T-helper 17 cell (primary cell): ENCODE results near the gene OR5A2. TPM values are rescaled to one million over a fixed set of nuclear protein-coding genes. Genes with fewer than 3 reads are reported as not detected.
"Not testable (repeated sequence)": the region's sequence is repeated elsewhere in the genome, so short reads cannot be mapped to it uniquely, and the experiment has no call there.

Source experiments
- ATAC-seq: fragments of 150-1000 bp; cut with Tn5 transposase; 2 replicates; pipeline ENCODE4 v1.10.0; 2021; ENCODE audit warnings: mild to moderate bottlenecking, moderate library complexity
- DNase-seq, 3 donors: peaks; one replicate each; pipeline versions ENCODE4 v3.0.0 to v3.0.0-alpha.2; 2020 to 2021
- H3K9me3 ChIP-seq: one replicate; pipeline ENCODE4 v1.7.0; 2013; ENCODE audit warnings: low read length, mild to moderate bottlenecking; ENCODE audit not compliant: control insufficient read depth, poor library complexity, severe bottlenecking
- H3K27ac Mint-ChIP-seq: one replicate; pipeline ENCODE4 v1.8.0; 2022; ENCODE audit warnings: mild to moderate bottlenecking, moderate library complexity, mixed read lengths
- H3K27me3 Mint-ChIP-seq: one replicate; pipeline ENCODE4 v1.8.0; 2022; ENCODE audit warnings: mixed read lengths
- H3K36me3 Mint-ChIP-seq: one replicate; pipeline ENCODE4 v1.8.0; 2022; ENCODE audit warnings: low read depth, mixed read lengths
- H3K4me1 Mint-ChIP-seq: one replicate; pipeline ENCODE4 v1.8.0; 2022; ENCODE audit warnings: mild to moderate bottlenecking, mixed read lengths
- H3K4me3 Mint-ChIP-seq: one replicate; pipeline ENCODE4 v1.8.0; 2022; ENCODE audit warnings: mild to moderate bottlenecking, moderate library complexity, mixed read lengths
- total RNA-seq, 4 donors: library from RNA in 2 of 4; stranded (reverse) in 2 of 4; gene quantifications; one replicate each; pipeline ENCODE4 v1.2.3 and lab custom pipeline; 2022 to 2026

Gene OR5A2, protein sequence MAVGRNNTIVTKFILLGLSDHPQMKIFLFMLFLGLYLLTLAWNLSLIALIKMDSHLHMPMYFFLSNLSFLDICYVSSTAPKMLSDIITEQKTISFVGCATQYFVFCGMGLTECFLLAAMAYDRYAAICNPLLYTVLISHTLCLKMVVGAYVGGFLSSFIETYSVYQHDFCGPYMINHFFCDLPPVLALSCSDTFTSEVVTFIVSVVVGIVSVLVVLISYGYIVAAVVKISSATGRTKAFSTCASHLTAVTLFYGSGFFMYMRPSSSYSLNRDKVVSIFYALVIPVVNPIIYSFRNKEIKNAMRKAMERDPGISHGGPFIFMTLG
- total RNA-seq (not detected), total RNA-seq (lab: John Stamatoyannopoulos, UW) (0 reads per million in 2 donors)

DNA sequence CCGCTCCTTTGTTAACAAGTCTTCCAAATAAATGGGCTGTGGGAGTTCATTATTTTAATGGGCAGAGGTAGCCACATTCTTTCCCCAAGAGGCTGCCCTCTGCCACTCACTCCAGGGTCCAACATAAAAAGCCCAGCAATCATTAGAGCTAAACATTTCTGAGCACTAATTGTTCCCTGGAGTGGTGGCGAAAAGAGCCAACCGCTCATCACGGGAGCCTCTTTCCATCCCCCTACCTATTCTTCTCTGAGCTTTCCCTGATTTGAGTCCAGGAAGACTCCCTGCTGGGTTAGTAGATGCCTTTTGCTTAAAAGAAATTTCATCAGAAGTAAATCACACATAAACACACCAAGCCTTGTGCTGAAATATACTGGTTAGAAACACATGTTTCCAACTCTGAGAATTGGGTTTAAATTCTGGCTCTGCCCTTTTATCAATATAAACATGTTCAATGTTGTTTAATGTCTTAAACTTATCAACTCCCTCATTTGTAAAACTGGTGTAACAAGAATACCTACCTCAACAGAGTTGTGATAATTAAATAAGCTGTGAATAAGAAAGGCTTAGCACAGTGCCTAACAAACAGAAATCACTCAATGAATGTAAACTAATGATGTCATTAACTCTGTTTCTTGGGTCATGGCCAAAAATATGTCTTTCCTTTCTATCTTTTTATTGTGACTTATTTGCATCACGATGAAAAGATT, at the start of gene OR5A2:
OR5A2 (minus strand) TSS at position 53 of the 707 bp plus-strand sequence. CDS start 3,460 bp downstream, outside the sequence.
- no peak for DNase-seq
- no peak for ATAC-seq
- peaks cover 2% of the 10 kb centered on the region for H3K36me3 Mint-ChIP-seq
- H3K4me1 Mint-ChIP-seq, result peaks cover 6% of the 10 kb centered on the region
- H3K9me3 ChIP-seq, result no peaks in the 10 kb centered on the region
- peaks cover 31% of the 10 kb centered on the region for H3K27me3 Mint-ChIP-seq
- no peak within 1 kb of the TSS for H3K27ac Mint-ChIP-seq
- H3K4me3 Mint-ChIP-seq, result no peak within 1 kb of the TSS

DNA sequence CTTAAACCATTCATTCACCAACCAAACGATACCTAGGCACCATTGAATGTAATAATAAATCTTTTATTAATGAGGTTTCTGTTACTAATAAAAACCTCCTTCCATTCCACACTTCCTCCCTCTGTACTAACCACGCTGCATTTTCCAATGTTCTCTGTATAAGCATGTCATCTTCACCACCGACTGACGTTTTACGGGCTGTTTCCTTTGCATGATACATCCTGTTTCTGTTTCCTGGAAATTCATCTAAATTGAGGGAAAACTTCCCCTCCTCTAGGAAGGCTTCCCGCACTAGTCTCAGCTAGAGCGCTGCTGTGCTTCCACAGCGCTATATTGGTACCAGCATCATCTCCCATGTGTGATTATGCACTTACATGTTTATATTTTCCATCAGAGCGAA, 49.0 kb upstream of the OR5A2 start:
- no peaks in the 10 kb centered on the region for H3K9me3 ChIP-seq
- ATAC-seq, result no peak
- Mint-ChIP-seq H3K27ac (no peak overlapping the region), H3K4me1 (no peaks in the 10 kb centered on the region), H3K27me3 (peaks cover 49% of the 10 kb centered on the region), H3K4me3 (no peak overlapping the region), H3K36me3 (peaks cover 8% of the 10 kb centered on the region)
- no peak for DNase-seq

DNA sequence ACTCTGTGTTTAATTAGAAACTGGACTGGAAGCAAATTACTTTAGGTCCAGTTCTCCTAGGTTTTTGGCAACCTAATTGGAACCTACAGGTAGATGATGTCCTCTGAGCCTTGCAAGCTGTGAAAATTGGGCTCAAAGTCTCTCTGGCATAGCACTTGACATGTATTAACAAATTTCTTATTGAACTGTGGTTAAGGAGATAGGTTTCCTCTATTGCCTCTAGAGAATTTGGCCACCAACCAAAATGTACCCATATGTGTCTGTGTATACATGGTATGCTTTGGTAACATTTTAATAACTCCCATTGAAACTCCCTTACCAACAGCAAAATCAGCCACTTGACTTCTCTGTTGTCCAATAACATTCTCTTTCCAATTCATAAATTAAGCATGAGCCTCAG, 46.8 kb upstream of the OR5A2 start, which contains the start of gene OR4D10:
OR4D10 (plus strand) TSS at position 301 of the 400 bp plus-strand sequence. CDS start 4,115 bp downstream, outside the sequence.
- Mint-ChIP-seq H3K4me3 (no peak within 1 kb of the TSS), H3K36me3 (peaks cover 4% of the 10 kb centered on the region), H3K4me1 (no peaks in the 10 kb centered on the region), H3K27ac (no peak within 1 kb of the TSS), H3K27me3 (peaks cover 55% of the 10 kb centered on the region)
- H3K9me3 ChIP-seq, result no peaks in the 10 kb centered on the region
- no peak for ATAC-seq
- DNase-seq, result no peak

DNA sequence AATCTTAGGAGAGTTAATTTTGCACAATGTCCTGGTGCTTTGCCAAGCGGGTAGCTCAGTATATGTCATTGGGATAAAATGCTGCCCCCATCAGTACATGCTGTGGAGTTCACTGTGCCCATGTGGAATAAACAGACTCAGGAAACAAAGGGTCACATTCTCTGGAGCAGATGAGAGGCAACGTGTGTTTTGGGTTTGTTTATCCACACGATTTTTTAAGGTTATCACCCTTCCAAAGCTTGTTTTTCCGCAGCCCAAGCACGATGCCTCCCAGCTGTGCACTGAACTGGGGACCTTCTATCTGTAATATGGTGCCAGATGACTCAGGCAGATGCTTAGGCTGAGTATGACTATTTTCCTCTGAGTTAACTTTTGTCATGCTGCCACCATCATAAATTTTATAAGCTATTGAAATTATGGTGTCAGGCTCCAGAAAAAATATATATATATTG, 37.0 kb upstream of the OR5A2 start:
- Mint-ChIP-seq H3K4me1 (no peaks in the 10 kb centered on the region), H3K27me3 (peaks cover 70% of the 10 kb centered on the region), H3K36me3 (peaks cover 3% of the 10 kb centered on the region), H3K4me3 (no peak overlapping the region), H3K27ac (no peak overlapping the region)
- no peaks in the 10 kb centered on the region for H3K9me3 ChIP-seq
- DNase-seq (no peak), ATAC-seq (no peak)

DNA sequence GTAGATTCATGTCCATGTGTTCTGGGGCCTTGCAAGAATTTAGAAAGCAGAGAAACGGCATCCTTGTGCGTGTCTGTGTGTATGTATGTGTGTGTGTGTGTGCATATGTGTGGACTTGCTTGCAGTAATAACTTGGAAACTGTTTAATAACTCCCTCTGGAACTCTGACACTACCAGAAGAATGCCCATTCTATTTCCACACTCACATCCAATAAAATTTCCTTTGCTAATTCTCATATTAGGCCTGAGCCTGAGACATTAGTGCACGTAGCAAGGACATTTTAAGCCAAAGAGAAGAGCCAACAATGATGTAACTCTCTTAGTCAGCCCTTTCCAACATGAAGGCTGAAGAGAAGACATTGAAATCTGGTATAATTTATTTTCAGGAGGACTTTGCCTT, 33.7 kb upstream of the OR5A2 start:
- peaks cover 72% of the 10 kb centered on the region for H3K27me3 Mint-ChIP-seq
- ATAC-seq (no peak), DNase-seq (no peak)
- H3K27ac Mint-ChIP-seq, result no peak overlapping the region
- H3K36me3 Mint-ChIP-seq, result peaks cover 3% of the 10 kb centered on the region
- no peak overlapping the region for H3K4me3 Mint-ChIP-seq
- no peaks in the 10 kb centered on the region for H3K4me1 Mint-ChIP-seq
- no peaks in the 10 kb centered on the region for H3K9me3 ChIP-seq

DNA sequence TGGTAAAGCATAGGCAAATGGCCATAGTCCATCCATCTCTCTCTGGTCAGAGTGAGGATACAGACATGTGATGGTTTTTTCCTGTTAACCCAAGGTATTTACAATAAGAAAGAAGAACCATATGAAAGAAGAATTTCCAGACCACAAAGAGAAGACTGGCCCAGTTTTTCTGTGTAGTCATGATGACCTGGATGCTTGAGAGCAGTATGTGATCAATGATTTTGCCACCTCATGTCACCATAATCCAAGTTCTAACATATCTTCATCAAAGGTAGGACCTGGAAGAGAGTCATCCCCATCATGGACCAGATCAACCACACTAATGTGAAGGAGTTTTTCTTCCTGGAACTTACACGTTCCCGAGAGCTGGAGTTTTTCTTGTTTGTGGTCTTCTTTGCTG, 30.4 kb upstream of the OR5A2 start, which contains the start of gene OR4D6:
OR4D6 (plus strand) TSS at position 301 of the 400 bp plus-strand sequence; CDS start at position 301, 0 bp downstream.
- ATAC-seq (no peak), DNase-seq (no peak)
- no peaks in the 10 kb centered on the region for H3K4me1 Mint-ChIP-seq
- no peak within 1 kb of the TSS for H3K4me3 Mint-ChIP-seq
- H3K27me3 Mint-ChIP-seq, result peaks cover 55% of the 10 kb centered on the region
- no peak within 1 kb of the TSS for H3K27ac Mint-ChIP-seq
- H3K9me3 ChIP-seq, result no peaks in the 10 kb centered on the region
- peaks cover 2% of the 10 kb centered on the region for H3K36me3 Mint-ChIP-seq

DNA sequence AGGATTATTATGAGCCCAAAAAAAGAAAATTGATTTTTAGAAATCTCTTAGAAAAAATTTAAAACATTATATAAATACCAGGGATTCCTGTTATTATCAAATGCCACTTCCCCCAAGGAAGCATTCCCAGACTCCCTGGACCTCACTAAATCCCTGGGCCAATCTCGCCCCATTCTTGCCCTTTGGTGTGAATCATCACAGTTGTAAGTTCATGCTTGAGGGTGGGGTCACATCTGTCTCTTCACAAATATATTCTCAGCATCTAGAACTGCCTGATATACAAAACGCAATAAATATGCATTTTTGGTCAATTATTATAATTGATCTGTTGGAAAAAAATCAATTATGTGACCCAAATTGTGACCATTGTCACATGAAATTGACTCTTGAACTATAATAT, 22.3 kb upstream of the OR5A2 start:
- no peak overlapping the region for H3K27ac Mint-ChIP-seq
- no peaks in the 10 kb centered on the region for H3K36me3 Mint-ChIP-seq
- no peaks in the 10 kb centered on the region for H3K4me1 Mint-ChIP-seq
- DNase-seq (no peak), ATAC-seq (no peak)
- no peaks in the 10 kb centered on the region for H3K9me3 ChIP-seq
- H3K4me3 Mint-ChIP-seq, result no peak overlapping the region
- H3K27me3 Mint-ChIP-seq, result peaks cover 10% of the 10 kb centered on the region

DNA sequence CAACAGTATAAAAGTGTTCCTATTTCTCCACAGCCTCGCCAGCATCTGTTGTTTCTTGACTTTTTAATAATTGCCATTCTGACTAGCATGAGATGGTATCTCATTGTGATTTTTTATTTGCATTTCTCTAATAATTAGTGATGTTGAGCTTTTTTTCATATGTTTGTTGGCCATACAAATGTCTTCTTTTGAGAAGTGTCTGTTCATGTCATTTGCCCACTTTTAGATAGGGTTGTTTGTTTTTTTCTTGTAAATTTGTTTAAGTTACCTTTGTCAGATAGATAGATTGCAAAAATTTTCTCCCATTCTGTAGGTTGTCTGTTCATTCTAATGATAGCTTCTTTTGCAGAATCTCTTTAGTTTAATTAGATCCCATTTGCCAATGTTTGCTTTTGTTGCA, 19.4 kb upstream of the OR5A2 start:
- H3K4me3 Mint-ChIP-seq, ATAC-seq, H3K27ac Mint-ChIP-seq, DNase-seq, H3K36me3 Mint-ChIP-seq, H3K4me1 Mint-ChIP-seq, H3K9me3 ChIP-seq: not testable (repeated sequence)
- peaks cover 21% of the 10 kb centered on the region for H3K27me3 Mint-ChIP-seq

DNA sequence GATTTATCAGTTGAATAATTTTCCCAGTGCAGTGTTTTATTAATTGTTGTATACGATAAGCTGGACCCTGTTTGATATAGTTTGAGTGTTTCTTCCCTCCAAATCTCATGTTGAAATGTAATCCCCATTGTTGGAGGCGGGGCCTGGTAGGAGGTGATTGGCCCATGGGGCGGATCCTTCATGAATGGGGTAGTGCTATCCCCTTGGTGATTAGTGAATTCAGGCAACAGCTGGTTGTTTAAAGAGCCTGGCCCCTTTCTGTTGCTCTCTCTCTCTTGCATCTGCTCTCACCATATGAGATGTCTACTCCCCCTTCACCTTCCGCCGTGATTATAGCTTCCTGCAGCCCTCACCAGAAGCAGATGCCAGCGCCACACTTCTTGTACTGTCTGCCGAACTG, 11.6 kb upstream of the OR5A2 start:
- H3K27ac Mint-ChIP-seq, result no peak overlapping the region
- H3K4me3 Mint-ChIP-seq, result no peak overlapping the region
- peaks cover 29% of the 10 kb centered on the region for H3K27me3 Mint-ChIP-seq
- peaks cover 2% of the 10 kb centered on the region for H3K36me3 Mint-ChIP-seq
- DNase-seq, result no peak
- ATAC-seq, result no peak
- no peaks in the 10 kb centered on the region for H3K4me1 Mint-ChIP-seq
- no peaks in the 10 kb centered on the region for H3K9me3 ChIP-seq

DNA sequence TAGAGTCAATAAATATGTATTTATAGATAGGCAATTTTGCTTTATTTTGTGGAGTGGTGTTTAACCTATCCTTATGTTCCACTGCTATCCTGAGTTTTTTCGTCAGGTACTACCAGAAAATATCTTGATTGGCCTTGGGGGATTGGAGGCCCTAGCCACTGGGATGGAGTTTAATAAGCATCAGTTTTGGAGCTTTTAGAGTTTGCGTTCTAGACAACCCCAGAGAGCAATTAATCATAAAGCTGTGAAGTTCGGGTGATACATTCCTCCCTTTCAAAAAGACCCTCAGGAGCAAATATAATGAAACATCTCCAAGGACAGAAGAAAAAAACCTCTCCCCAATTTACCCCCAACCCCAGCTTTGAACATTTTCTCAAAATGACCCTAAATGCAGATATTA, 10.0 kb upstream of the OR5A2 start, which contains the start of gene OR5A1:
OR5A1 (plus strand) TSS at position 301 of the 400 bp plus-strand sequence. CDS start 6,700 bp downstream, outside the sequence.
- Mint-ChIP-seq H3K36me3 (no peaks in the 10 kb centered on the region), H3K27ac (no peak within 1 kb of the TSS), H3K4me1 (no peaks in the 10 kb centered on the region), H3K4me3 (no peak within 1 kb of the TSS), H3K27me3 (peaks cover 34% of the 10 kb centered on the region)
- no peak for ATAC-seq
- no peak for DNase-seq
- no peaks in the 10 kb centered on the region for H3K9me3 ChIP-seq

DNA sequence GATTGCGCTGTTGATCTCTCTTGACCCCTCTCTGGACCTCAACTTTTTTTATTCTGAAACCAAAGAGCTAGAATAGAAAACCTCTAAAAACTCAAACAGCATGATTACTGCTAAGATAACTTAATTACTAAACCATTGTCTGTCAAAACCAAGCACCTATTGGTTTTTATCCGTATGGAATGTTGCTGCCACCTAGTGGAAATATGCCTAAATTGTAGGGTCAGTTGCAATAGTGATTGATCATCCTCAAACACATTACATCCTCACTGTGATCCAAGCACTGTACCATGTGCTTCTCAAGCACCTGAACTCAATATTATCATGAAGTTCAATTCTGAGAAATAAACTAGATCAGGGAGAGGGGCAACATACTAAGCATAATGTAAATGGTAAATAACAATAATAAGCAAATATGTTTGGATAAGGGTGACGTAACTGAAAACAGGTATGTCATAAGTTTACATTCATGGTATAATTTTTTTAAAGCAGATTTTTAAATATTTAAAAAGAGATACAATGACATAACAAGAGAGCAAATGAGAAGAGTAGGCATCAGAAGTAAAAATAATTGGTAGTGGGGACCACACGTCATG, 3.8 kb upstream of the OR5A2 start:
- peaks cover 34% of the 10 kb centered on the region for H3K27me3 Mint-ChIP-seq
- ATAC-seq (peak; percentile 77), DNase-seq (peak in 1 of 3 donors; percentile 25)
- H3K9me3 ChIP-seq, result no peaks in the 10 kb centered on the region
- H3K4me1 Mint-ChIP-seq, result peaks cover 3% of the 10 kb centered on the region
- peaks cover 2% of the 10 kb centered on the region for H3K36me3 Mint-ChIP-seq
- H3K4me3 Mint-ChIP-seq, result no peak overlapping the region
- no peak overlapping the region for H3K27ac Mint-ChIP-seq

DNA sequence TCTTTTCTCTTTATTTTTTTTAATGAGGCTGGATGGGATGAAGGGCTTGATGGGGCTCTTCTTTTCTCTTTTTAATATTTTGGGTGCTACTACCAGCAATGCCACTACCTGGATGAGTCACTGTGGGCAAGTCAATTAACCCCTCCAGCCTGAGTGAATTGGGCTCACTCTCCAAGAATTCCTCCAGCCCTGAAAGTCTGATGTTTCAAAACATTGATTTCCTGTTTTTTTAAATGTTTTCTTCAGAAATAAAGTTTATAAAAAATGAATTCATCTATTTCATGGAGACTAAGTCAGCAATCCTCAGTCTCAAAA, 812 bp upstream of the OR5A2 start:
- Mint-ChIP-seq H3K27ac (no peak overlapping the region), H3K36me3 (peaks cover 2% of the 10 kb centered on the region), H3K27me3 (peaks cover 31% of the 10 kb centered on the region), H3K4me1 (peaks cover 6% of the 10 kb centered on the region), H3K4me3 (no peak overlapping the region)
- ATAC-seq, result no peak
- no peaks in the 10 kb centered on the region for H3K9me3 ChIP-seq
- DNase-seq, result no peak

DNA sequence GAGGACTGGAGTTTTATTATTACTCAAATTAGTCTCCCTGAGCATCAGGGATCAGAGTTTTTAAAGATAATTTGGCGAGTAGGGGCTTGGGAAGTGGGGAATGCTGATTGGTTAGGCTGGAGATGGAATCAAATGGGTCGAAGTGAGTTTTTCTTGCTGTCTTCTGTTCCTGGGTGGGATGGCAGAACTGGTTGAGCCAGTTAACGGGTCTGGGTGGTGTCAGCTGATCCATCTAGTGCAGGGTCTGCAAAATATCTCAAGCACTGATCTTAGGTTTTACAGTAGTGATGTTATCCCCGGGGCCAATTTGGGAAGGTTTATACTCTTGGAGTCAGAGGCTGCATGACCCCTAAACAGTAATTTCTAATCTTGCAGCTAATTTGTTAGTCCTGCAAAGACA, 1.1 kb downstream of the OR5A2 start:
- Mint-ChIP-seq H3K4me3 (no peak overlapping the region), H3K27me3 (peaks cover 31% of the 10 kb centered on the region), H3K36me3 (peaks cover 2% of the 10 kb centered on the region), H3K4me1 (peaks cover 6% of the 10 kb centered on the region), H3K27ac (no peak overlapping the region)
- no peaks in the 10 kb centered on the region for H3K9me3 ChIP-seq
- DNase-seq (no peak), ATAC-seq (no peak)
